Epithelial cell of proximal tubule (primary cell): Measurements from ENCODE around the gene HOXA3. TPM values are rescaled to one million over a fixed set of nuclear protein-coding genes. Genes with fewer than 3 reads are reported as not detected.
A peak's percentile ranks its signal among the peaks of the same experiment; 100 is the strongest.

Experiments
- DNase-seq: peaks from one replicate; pipeline ENCODE4 v3.0.0-alpha.2; 2011; ENCODE audit warnings: low read depth
- H3K4me3 ChIP-seq: 2 replicates; pipeline ENCODE4 v1.5.1; 2011; ENCODE audit warnings: low read depth, mild to moderate bottlenecking, low read length
- CTCF ChIP-seq: conservative IDR thresholded peaks from 2 replicates; pipeline ENCODE4 v1.5.1; 2012; ENCODE audit warnings: low read depth, mild to moderate bottlenecking, low read length
- total RNA-seq: library from RNA; depleted of rRNA; stranded (reverse); fragments of >200 nt; gene quantifications from 2 replicates; pipeline ENCODE4 v1.2.3, GENCODE V29; 2015

HOXA3 gene
- total RNA-seq, 1 donor from 2014 or later = 33.2 TPM

GRCh38 chr7:27155816-27156507, 3.6 kb upstream of the HOXA3 start:
- DNase-seq = no peak
- H3K4me3 ChIP-seq = peak overlapping the region; percentile 74
- no peak for TF ChIP-seq CTCF

GRCh38 chr7:27154901-27155815, 2.8 kb upstream of the HOXA3 start:
- H3K4me3 ChIP-seq = peak overlapping the region; percentile 74
- DNase-seq = no peak
- TF ChIP-seq CTCF = no peak

- TF ChIP-seq CTCF = no peak
- H3K4me3 ChIP-seq = peak overlapping the region; percentile 74
These were observed 2.0 kb upstream of the HOXA3 start for GRCh38 chr7:27154369-27154768.

GRCh38 chr7:27153526-27153925, 1.1 kb upstream of the HOXA3 start:
- DNase-seq = no peak
- TF ChIP-seq CTCF = no peak
- peak overlapping the region; percentile 75 for H3K4me3 ChIP-seq

More at GRCh38 chr7:27154369-27154768, 2.0 kb upstream of the HOXA3 start:
- no peak for DNase-seq

GRCh38 chr7:27152816-27153442, 546 bp upstream of the HOXA3 start:
- TF ChIP-seq CTCF = no peak
- H3K4me3 ChIP-seq = peak overlapping the region; percentile 75
- no peak for DNase-seq

- no peak for TF ChIP-seq CTCF
- DNase-seq = no peak
- H3K4me3 ChIP-seq = peak overlapping the region; percentile 75
These were observed 947 bp downstream of the HOXA3 start for GRCh38 chr7:27151341-27151930.
